ENCODE results near the gene LMCD1. TPM values are rescaled to one million over a fixed set of nuclear protein-coding genes. Genes with fewer than 3 reads are reported as not detected.

Gene LMCD1
- total RNA-seq, 4 donors from 2014 or later, result 1.6 to 90.8 (median 12.3) TPM

GRCh38 chr3:8559351-8559750 is 57.7 kb downstream of the LMCD1 start:
- no peak overlapping the region for H3K27ac ChIP-seq
- H3K36me3 ChIP-seq, result no peaks in the 10 kb centered on the region
- H3K9me3 ChIP-seq, result no peaks in the 10 kb centered on the region
- no peaks in the 10 kb centered on the region for H3K4me1 ChIP-seq
- H3K27me3 ChIP-seq, result no peaks in the 10 kb centered on the region
- no peak for DNase-seq
- TF ChIP-seq POLR2A (IDR thresholded peaks at IDR 0.05), result no peak
- TF ChIP-seq CTCF (IDR thresholded peaks at IDR 0.05), result no peak
- H3K4me3 ChIP-seq, result no peak overlapping the region

- no peak for TF ChIP-seq CTCF (IDR thresholded peaks at IDR 0.05)
- TF ChIP-seq POLR2A (IDR thresholded peaks at IDR 0.05), result no peak
- peaks cover 0 to 4% (median 0%) of the 10 kb centered on the region in 3 donors for H3K36me3 ChIP-seq
- no peak for DNase-seq
- H3K9me3 ChIP-seq, result no peaks in the 10 kb centered on the region
- H3K4me1 ChIP-seq, result no peaks in the 10 kb centered on the region
- no peaks in the 10 kb centered on the region for H3K27me3 ChIP-seq
- peak overlapping the region in 1 of 4 donors; percentile 39 for H3K27ac ChIP-seq
- H3K4me3 ChIP-seq, result no peak overlapping the region
Observed at GRCh38 chr3:8560366-8561007, 58.9 kb downstream of the LMCD1 start.

- Histone ChIP-seq H3K4me1 (no peaks in the 10 kb centered on the region), H3K27ac (peak overlapping the region in 1 of 4 donors; percentile 31), H3K36me3 (peaks cover 0 to 5% (median 0%) of the 10 kb centered on the region in 3 donors), H3K9me3 (no peaks in the 10 kb centered on the region), H3K27me3 (no peaks in the 10 kb centered on the region), H3K4me3 (no peak overlapping the region)
- TF ChIP-seq CTCF (IDR thresholded peaks at IDR 0.05) (no peak), POLR2A (IDR thresholded peaks at IDR 0.05) (no peak)
- DNase-seq, result no peak
Observed at GRCh38 chr3:8561370-8561769, 59.7 kb downstream of the LMCD1 start.

GRCh38 chr3:8562081-8562595 is 60.5 kb downstream of the LMCD1 start:
- Histone ChIP-seq H3K4me1 (no peaks in the 10 kb centered on the region), H3K36me3 (peaks cover 0 to 5% (median 0%) of the 10 kb centered on the region in 3 donors)
- TF ChIP-seq CTCF (IDR thresholded peaks at IDR 0.05) (no peak), POLR2A (IDR thresholded peaks at IDR 0.05) (no peak)

GRCh38 chr3:8563146-8563545 is 61.5 kb downstream of the LMCD1 start:
- no peak for DNase-seq
- Histone ChIP-seq H3K27ac (no peak overlapping the region), H3K9me3 (no peaks in the 10 kb centered on the region), H3K4me3 (no peak overlapping the region), H3K4me1 (no peaks in the 10 kb centered on the region), H3K36me3 (peaks cover 0 to 5% (median 0%) of the 10 kb centered on the region in 3 donors), H3K27me3 (no peaks in the 10 kb centered on the region)
- TF ChIP-seq CTCF (IDR thresholded peaks at IDR 0.05), result no peak
- TF ChIP-seq POLR2A (IDR thresholded peaks at IDR 0.05), result no peak

More at GRCh38 chr3:8562081-8562595, 60.5 kb downstream of the LMCD1 start:
- DNase-seq, result no peak
- H3K9me3 ChIP-seq, result no peaks in the 10 kb centered on the region
- no peak overlapping the region for H3K27ac ChIP-seq
- H3K4me3 ChIP-seq, result no peak overlapping the region
- no peaks in the 10 kb centered on the region for H3K27me3 ChIP-seq
